CD4-positive, alpha-beta T cell (primary cell): ENCODE measurements around the gene NAV2. TPM values are rescaled to one million over a fixed set of nuclear protein-coding genes. Genes with fewer than 3 reads are reported as not detected.

Source experiments
- ATAC-seq: fragments of 200-7000 bp; cut with Tn5 transposase; one replicate; pipeline ENCODE4 v1.10.0; 2022; ENCODE audit warnings: mild to moderate bottlenecking; ENCODE audit not compliant: poor library complexity
- CTCF ChIA-PET: fragments of 350-600 bp; sonication (Branson Sonifier 250); formaldehyde crosslinking; loops from one replicate; lab custom pipeline; 2021; ENCODE audit warnings: antibody characterized with exemption, inconsistent platforms; lab: Charles Lee
- POLR2A ChIA-PET: fragments of 350-600 bp; sonication (Branson Sonifier 250); formaldehyde crosslinking; loops from one replicate; lab custom pipeline; 2021; ENCODE audit warnings: antibody characterized with exemption, inconsistent platforms; lab: Charles Lee
- DNase-seq, 14 experiments: peaks; one replicate each; pipeline ENCODE4 v3.0.0-alpha.2; 2013 to 2020; ENCODE audit warnings: mixed read lengths in 2 of 14
- H3K27ac ChIP-seq, 2 donors: one replicate each; pipeline versions ENCODE4 v1.5.1 to v1.7.0; 2013; ENCODE audit warnings: low read length in 2 of 2, low read depth in 1 of 2, mild to moderate bottlenecking in 1 of 2
- H3K27me3 ChIP-seq, 2 experiments: 1 replicate in 1 of 2; 2 replicates in 1 of 2; pipeline versions ENCODE4 v1.6.1 to v1.7.0; 2013; ENCODE audit warnings: low read length in 2 of 2, control low read depth in 1 of 2, mild to moderate bottlenecking in 1 of 2, moderate library complexity in 1 of 2; ENCODE audit not compliant: insufficient read depth in 2 of 2, control insufficient read depth in 1 of 2
- H3K36me3 ChIP-seq: one replicate; pipeline ENCODE4 v1.6.1; 2013; ENCODE audit warnings: low read length, control low read depth; ENCODE audit not compliant: insufficient read depth
- H3K4me1 ChIP-seq: one replicate; pipeline ENCODE4 v1.6.1; 2013; ENCODE audit warnings: low read length, control low read depth; ENCODE audit not compliant: insufficient read depth
- H3K4me3 ChIP-seq: one replicate; pipeline ENCODE4 v1.5.1; 2013; ENCODE audit warnings: mild to moderate bottlenecking, low read length, moderate library complexity
- H3K9me3 ChIP-seq, 2 experiments: 1 replicate in 1 of 2; 2 replicates in 1 of 2; pipeline versions ENCODE4 v1.6.1 to v1.7.0; 2013; ENCODE audit warnings: low read length in 2 of 2, mild to moderate bottlenecking in 2 of 2, control low read depth in 1 of 2, moderate library complexity in 1 of 2; ENCODE audit not compliant: control insufficient read depth in 1 of 2, insufficient read depth in 1 of 2
- H3K27ac Mint-ChIP-seq: one replicate; pipeline ENCODE4 v1.8.0; 2020; ENCODE audit warnings: mixed read lengths
- H3K27me3 Mint-ChIP-seq: one replicate; pipeline ENCODE4 v1.8.0; 2021; ENCODE audit warnings: mixed read lengths
- H3K36me3 Mint-ChIP-seq: one replicate; pipeline ENCODE4 v1.8.0; 2021; ENCODE audit warnings: low read depth, mixed read lengths
- H3K4me1 Mint-ChIP-seq: one replicate; pipeline ENCODE4 v1.8.0; 2021; ENCODE audit warnings: low read depth, mixed read lengths
- H3K4me3 Mint-ChIP-seq: one replicate; pipeline ENCODE4 v1.8.0; 2020; ENCODE audit warnings: mild to moderate bottlenecking, mixed read lengths
- H3K9me3 Mint-ChIP-seq: one replicate; pipeline ENCODE4 v1.8.0; 2020; ENCODE audit warnings: mixed read lengths
- intact Hi-C, 2 experiments: fragments of 100-400 bp; cut with DNase I in 1 of 2; cut with micrococcal nuclease in 1 of 2; formaldehyde crosslinking; loops; one replicate each; pipeline versions ENCODE4 v1.15.1 to v1.9.0; 2023 to 2025; cut with DNase I, micrococcal nuclease
- total RNA-seq, 174 experiments: library from RNA in 2 of 174; stranded (reverse) in 2 of 174; gene quantifications; one replicate each; pipeline ENCODE4 v1.2.3 and lab custom pipeline; 2021 to 2026
- TF ChIP-seq, protein P1 (sequence below): fragments of 200-600 bp; IDR thresholded peaks from one replicate; pipeline ENCODE4 v1.8.0; 2022; ENCODE audit warnings: antibody characterized with exemption, mild to moderate bottlenecking

NAV2 gene
- total RNA-seq, 2 experiments from 2014 or later, result 0.55 to 0.64 TPM

DNA sequence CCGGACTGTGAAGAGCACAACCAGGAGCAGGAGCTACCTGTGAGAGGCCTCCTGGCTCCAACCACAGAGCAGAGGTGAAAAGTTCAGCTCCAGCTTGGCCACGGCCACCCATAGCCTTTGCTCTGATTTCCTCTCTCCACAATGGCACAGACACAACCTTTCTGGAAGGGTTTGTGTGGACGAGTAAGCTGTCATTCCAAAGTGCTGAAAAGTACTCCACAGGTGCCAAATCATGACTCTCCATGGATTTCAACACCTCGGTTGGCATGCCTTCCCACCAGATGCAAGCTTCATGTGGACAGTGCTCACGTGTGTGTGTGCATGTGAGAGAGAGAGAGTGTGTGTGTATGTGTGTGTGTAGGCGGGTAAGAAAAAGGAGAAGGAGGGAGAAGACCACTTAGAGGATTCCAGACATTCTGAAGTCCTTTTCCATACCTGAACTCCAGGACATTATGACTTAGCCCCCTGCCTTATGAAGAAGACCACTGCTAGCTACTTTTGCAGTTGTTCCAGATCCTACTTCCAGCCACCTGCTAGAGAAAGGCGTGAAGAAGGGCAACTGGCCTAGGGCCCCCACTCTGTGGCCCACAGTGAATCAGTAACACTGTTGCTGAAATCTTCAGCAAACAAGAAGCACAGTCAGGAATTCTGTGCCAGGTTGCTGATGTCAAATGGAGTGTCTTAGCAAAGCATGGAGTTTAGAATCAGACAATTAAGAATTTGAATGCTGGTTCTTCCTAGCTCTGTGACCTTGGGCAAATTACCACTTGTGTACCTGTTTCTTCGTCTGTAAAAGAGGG, 13.9 kb upstream of the NAV2 start:
- Mint-ChIP-seq H3K36me3 (no peaks in the 10 kb centered on the region), H3K27me3 (peaks cover 25% of the 10 kb centered on the region), H3K9me3 (no peaks in the 10 kb centered on the region), H3K27ac (no peak overlapping the region), H3K4me1 (no peaks in the 10 kb centered on the region), H3K4me3 (no peak overlapping the region)
- ATAC-seq, result no peak
- TF ChIP-seq, protein P1, sequence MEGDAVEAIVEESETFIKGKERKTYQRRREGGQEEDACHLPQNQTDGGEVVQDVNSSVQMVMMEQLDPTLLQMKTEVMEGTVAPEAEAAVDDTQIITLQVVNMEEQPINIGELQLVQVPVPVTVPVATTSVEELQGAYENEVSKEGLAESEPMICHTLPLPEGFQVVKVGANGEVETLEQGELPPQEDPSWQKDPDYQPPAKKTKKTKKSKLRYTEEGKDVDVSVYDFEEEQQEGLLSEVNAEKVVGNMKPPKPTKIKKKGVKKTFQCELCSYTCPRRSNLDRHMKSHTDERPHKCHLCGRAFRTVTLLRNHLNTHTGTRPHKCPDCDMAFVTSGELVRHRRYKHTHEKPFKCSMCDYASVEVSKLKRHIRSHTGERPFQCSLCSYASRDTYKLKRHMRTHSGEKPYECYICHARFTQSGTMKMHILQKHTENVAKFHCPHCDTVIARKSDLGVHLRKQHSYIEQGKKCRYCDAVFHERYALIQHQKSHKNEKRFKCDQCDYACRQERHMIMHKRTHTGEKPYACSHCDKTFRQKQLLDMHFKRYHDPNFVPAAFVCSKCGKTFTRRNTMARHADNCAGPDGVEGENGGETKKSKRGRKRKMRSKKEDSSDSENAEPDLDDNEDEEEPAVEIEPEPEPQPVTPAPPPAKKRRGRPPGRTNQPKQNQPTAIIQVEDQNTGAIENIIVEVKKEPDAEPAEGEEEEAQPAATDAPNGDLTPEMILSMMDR, result no peak
- H3K27ac ChIP-seq, result no peak overlapping the region
- H3K36me3 ChIP-seq, result no peaks in the 10 kb centered on the region
- intact Hi-C loops, result loop anchor here in 1 of 2 experiments (5.0 kb wide), 1 partner anchor 34 kb away; no protein-coding TSS in a partner anchor
- H3K27me3 ChIP-seq, result no peaks in the 10 kb centered on the region
- no peaks in the 10 kb centered on the region for H3K9me3 ChIP-seq
- ChIA-PET CTCF (no interaction called here), POLR2A (no interaction called here)
- no peaks in the 10 kb centered on the region for H3K4me1 ChIP-seq
- DNase-seq, result no peak
- no peak overlapping the region for H3K4me3 ChIP-seq

DNA sequence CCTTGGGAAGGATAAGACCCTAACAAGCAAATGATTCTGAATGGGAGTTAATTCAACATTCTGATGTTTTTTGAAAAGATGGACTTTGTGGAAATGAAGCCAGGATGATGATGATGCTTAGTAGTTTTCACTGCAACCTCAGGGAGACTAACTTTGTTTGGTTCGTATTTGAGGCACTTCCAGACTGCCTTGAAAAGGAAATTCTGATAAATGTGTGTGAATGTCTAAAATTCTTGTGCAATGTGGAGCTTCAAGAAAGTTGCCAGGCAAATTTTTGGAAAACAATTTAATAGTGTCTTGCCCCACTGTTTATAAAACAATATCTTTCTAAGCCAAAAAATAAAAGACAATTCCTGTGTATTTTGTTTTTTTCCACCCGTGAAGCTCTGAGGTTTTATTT, 11.2 kb upstream of the NAV2 start:
- intact Hi-C loops, result no loop called here
- H3K36me3 ChIP-seq, result no peaks in the 10 kb centered on the region
- Mint-ChIP-seq H3K27me3 (peaks cover 31% of the 10 kb centered on the region), H3K36me3 (no peaks in the 10 kb centered on the region), H3K4me3 (no peak overlapping the region), H3K9me3 (no peaks in the 10 kb centered on the region), H3K27ac (no peak overlapping the region), H3K4me1 (no peaks in the 10 kb centered on the region)
- ChIA-PET POLR2A (no interaction called here), CTCF (no interaction called here)
- no peak overlapping the region for H3K27ac ChIP-seq
- H3K27me3 ChIP-seq, result no peaks in the 10 kb centered on the region
- no peak for ATAC-seq
- no peaks in the 10 kb centered on the region for H3K9me3 ChIP-seq
- TF ChIP-seq, protein P1, result no peak
- no peaks in the 10 kb centered on the region for H3K4me1 ChIP-seq
- DNase-seq, result no peak
- no peak overlapping the region for H3K4me3 ChIP-seq

DNA sequence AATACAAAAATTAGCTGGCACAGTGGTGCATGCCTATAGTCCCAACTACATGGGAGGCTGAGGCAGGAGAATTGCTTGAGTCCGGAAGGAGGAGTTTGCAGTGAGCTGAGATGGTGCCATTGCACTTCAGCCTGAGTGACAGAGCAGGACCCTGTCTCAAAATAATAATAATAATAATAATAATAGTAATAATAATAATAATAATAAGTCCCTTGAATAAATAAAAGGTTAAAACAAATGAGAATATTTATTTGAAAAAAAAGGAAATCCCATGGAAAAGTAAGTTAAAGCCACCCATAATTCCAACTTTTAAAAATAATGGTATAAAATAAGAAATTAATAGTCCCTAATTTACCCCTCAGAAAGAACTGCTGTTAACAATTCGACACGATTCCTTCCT, 10.0 kb upstream of the NAV2 start:
- Histone ChIP-seq H3K27ac (no peak overlapping the region), H3K27me3 (no peaks in the 10 kb centered on the region), H3K4me3 (no peak overlapping the region), H3K36me3 (no peaks in the 10 kb centered on the region), H3K9me3 (no peaks in the 10 kb centered on the region), H3K4me1 (no peaks in the 10 kb centered on the region)
- no peaks in the 10 kb centered on the region for H3K36me3 Mint-ChIP-seq
- H3K27ac Mint-ChIP-seq, result no peak overlapping the region
- no peaks in the 10 kb centered on the region for H3K4me1 Mint-ChIP-seq
- ChIA-PET POLR2A (no interaction called here), CTCF (no interaction called here)
- no peak for DNase-seq
- no peaks in the 10 kb centered on the region for H3K9me3 Mint-ChIP-seq
- ATAC-seq, result no peak
- H3K27me3 Mint-ChIP-seq, result peaks cover 29% of the 10 kb centered on the region
- TF ChIP-seq, protein P1, result no peak
- intact Hi-C loops, result no loop called here
- no peak overlapping the region for H3K4me3 Mint-ChIP-seq
